Hepatocyte (in vitro differentiated cells): ENCODE data around the gene GNPAT. TPM values are rescaled to one million over a fixed set of nuclear protein-coding genes. Genes with fewer than 3 reads are reported as not detected.

Experiments
- DNase-seq: peaks from one replicate; pipeline ENCODE4 v3.0.0-alpha.2; 2016; ENCODE audit warnings: low spot score
- H2AFZ ChIP-seq: fragments of 200-600 bp; sonication (generic); 2 replicates; pipeline ENCODE4 v1.6.0; 2016; ENCODE audit warnings: antibody characterized with exemption, mild to moderate bottlenecking
- H3K27ac ChIP-seq: fragments of 200-600 bp; sonication (generic); 2 replicates; pipeline ENCODE4 v1.5.1; 2016; ENCODE audit warnings: mild to moderate bottlenecking
- H3K27me3 ChIP-seq: fragments of 200-600 bp; sonication (generic); 2 replicates; pipeline ENCODE4 v1.6.1; 2016
- H3K36me3 ChIP-seq: fragments of 200-600 bp; sonication (generic); replicated peaks from 2 replicates; pipeline ENCODE4 v1.5.1; 2016; ENCODE audit warnings: low read depth; ENCODE audit not compliant: insufficient read depth
- H3K4me1 ChIP-seq: fragments of 200-600 bp; sonication (generic); 2 replicates; pipeline ENCODE4 v1.5.1; 2016; ENCODE audit warnings: mild to moderate bottlenecking, moderate library complexity; ENCODE audit not compliant: insufficient read depth
- H3K4me2 ChIP-seq: fragments of 200-600 bp; sonication (generic); 2 replicates; pipeline ENCODE4 v1.6.0; 2016
- H3K4me3 ChIP-seq: fragments of 200-600 bp; sonication (generic); 2 replicates; pipeline ENCODE4 v1.5.1; 2016; ENCODE audit warnings: mild to moderate bottlenecking
- H3K79me2 ChIP-seq: fragments of 200-600 bp; sonication (generic); 2 replicates; pipeline ENCODE4 v1.6.0; 2017; ENCODE audit warnings: mild to moderate bottlenecking
- H3K9me2 ChIP-seq: fragments of 200-600 bp; sonication (generic); replicated peaks from 2 replicates; pipeline ENCODE4 v1.6.0; 2017; ENCODE audit warnings: mild to moderate bottlenecking; ENCODE audit not compliant: insufficient read depth
- H3K9me3 ChIP-seq: fragments of 200-600 bp; sonication (generic); 2 replicates; pipeline ENCODE4 v1.5.1; 2016; ENCODE audit warnings: low read depth, mild to moderate bottlenecking
- H4K20me1 ChIP-seq: fragments of 200-600 bp; sonication (generic); 2 replicates; pipeline ENCODE4 v1.6.0; 2016; ENCODE audit warnings: mild to moderate bottlenecking; ENCODE audit not compliant: insufficient read depth, poor library complexity, severe bottlenecking
- EZH2 ChIP-seq: fragments of 200-600 bp; sonication (generic); IDR thresholded peaks from 2 replicates; pipeline ENCODE4 v1.6.1; 2016; ENCODE audit warnings: antibody characterized with exemption, mild to moderate bottlenecking, borderline replicate concordance
- EZH2phosphoT487 ChIP-seq: fragments of 200-600 bp; sonication (generic); IDR thresholded peaks from one replicate; pipeline ENCODE4 v1.6.1; 2018; ENCODE audit warnings: antibody characterized with exemption, mild to moderate bottlenecking, low read depth, moderate library complexity; ENCODE audit not compliant: unreplicated experiment, severe bottlenecking
- WGBS: methylation state at CpG from one replicate; pipeline ENCODE4 v1.1.6; 2016; ENCODE audit warnings: low lambda C conversion rate; ENCODE audit errors: missing lambda C conversion rate; 5-methylcytosine and 5-hydroxymethylcytosine counted together
- polyA plus RNA-seq: library from polyadenylated mRNA; unstranded; fragments of >200 nt; fragmentation: Nextera tagmentation; extraction: Ambion mirVana; gene quantifications from 2 replicates; pipeline ENCODE4 v1.2.1, GENCODE V29; 2016
- total RNA-seq: library from RNA; depleted of rRNA; stranded (reverse); fragments of >200 nt; gene quantifications from 2 replicates; pipeline ENCODE4 v1.2.3, GENCODE V29; 2014
- TF ChIP-seq, protein P1 (sequence below): fragments of 200-600 bp; sonication (generic); IDR thresholded peaks from 2 replicates; pipeline ENCODE4 v1.5.1; 2016; ENCODE audit warnings: antibody characterized with exemption, mild to moderate bottlenecking; ENCODE audit not compliant: poor library complexity

The GNPAT gene
- total and polyA plus RNA-seq, 2 experiments from 2014 or later: 40.8 to 63.9 TPM

DNA sequence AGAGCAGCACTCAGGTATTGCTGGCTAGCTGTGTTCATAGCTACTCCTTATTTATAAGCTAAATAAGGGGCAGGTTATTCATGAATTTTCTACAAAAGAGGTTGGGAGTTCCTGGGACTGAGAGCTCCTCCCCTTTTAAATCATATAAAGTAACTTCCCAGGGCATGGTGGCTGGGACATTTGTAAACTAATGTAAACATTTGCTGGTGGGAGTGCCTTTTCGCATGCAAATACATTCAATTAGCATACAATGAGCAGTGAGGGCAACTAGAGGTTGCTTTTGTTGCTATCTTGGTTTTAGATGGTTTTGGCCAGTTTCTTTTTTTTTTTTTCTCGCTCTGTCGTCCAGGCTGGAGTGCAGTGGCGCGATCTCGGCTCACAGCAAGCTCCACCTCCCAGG lies 43.4 kb downstream of the GNPAT start:
- no peak for DNase-seq
- Histone ChIP-seq H3K9me2 (no peaks in the 10 kb centered on the region), H3K4me2 (no peak overlapping the region), H3K4me1 (no peaks in the 10 kb centered on the region), H3K79me2 (no peaks in the 10 kb centered on the region), H3K4me3 (no peak overlapping the region), H3K36me3 (no peaks in the 10 kb centered on the region), H3K27me3 (no peaks in the 10 kb centered on the region), H3K27ac (no peak overlapping the region), H4K20me1 (no peaks in the 10 kb centered on the region), H3K9me3 (no peaks in the 10 kb centered on the region), H2AFZ (no peak overlapping the region)
- TF ChIP-seq, protein P1, sequence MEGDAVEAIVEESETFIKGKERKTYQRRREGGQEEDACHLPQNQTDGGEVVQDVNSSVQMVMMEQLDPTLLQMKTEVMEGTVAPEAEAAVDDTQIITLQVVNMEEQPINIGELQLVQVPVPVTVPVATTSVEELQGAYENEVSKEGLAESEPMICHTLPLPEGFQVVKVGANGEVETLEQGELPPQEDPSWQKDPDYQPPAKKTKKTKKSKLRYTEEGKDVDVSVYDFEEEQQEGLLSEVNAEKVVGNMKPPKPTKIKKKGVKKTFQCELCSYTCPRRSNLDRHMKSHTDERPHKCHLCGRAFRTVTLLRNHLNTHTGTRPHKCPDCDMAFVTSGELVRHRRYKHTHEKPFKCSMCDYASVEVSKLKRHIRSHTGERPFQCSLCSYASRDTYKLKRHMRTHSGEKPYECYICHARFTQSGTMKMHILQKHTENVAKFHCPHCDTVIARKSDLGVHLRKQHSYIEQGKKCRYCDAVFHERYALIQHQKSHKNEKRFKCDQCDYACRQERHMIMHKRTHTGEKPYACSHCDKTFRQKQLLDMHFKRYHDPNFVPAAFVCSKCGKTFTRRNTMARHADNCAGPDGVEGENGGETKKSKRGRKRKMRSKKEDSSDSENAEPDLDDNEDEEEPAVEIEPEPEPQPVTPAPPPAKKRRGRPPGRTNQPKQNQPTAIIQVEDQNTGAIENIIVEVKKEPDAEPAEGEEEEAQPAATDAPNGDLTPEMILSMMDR: no peak
- TF ChIP-seq EZH2phosphoT487 (no peak), EZH2 (no peak)
- WGBS: 93% methylated on average over 6 of the region's 6 CpGs

DNA sequence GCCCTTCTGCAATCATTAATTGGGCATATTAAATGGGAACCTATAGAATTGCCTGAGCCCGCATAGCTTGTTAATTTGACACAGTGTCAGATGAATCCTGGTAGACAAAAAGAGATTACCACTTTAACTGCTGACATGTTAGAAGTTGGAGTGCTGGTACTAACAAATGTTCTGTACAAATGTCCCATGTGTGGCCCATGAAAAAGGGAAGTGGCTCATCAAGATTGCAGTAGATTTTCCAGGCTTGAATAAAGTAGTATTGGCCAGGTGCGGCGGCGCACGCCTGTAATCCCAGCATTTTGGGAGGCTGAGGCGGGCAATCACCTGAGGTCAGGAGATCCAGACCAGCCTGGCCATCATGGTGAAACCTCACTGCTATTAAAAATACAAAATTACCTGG lies 45.6 kb downstream of the GNPAT start:
- Histone ChIP-seq H3K36me3 (no peaks in the 10 kb centered on the region), H3K27me3 (no peaks in the 10 kb centered on the region), H2AFZ (no peak overlapping the region), H3K4me2 (no peak overlapping the region), H3K79me2 (no peaks in the 10 kb centered on the region), H3K9me3 (no peaks in the 10 kb centered on the region), H3K4me3 (no peak overlapping the region), H3K9me2 (no peaks in the 10 kb centered on the region), H3K4me1 (no peaks in the 10 kb centered on the region), H4K20me1 (no peaks in the 10 kb centered on the region), H3K27ac (no peak overlapping the region)
- 98% methylated on average over 6 of the region's 6 CpGs for WGBS
- TF ChIP-seq, protein P1: no peak
- no peak for TF ChIP-seq EZH2
- no peak for TF ChIP-seq EZH2phosphoT487
- DNase-seq: no peak

DNA sequence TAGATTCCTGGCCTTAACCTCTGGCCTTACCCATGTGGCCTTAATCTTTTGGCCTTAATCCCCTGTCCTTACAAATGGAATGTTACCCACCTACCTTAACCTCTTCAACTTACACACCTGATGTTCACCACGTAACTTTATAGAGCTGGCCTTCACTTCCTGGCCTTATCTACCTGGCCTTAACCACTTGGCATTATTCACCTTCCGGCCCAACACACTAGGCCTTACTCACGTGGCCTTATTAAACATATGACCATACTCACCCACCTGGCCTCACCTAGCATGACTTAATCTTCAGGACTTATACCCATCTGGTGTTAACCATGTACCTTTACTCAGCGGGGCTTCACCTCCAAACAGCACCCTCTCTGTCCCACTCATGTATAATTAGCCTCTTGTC lies 54.9 kb downstream of the GNPAT start:
- Histone ChIP-seq H3K9me3 (no peaks in the 10 kb centered on the region), H4K20me1 (no peaks in the 10 kb centered on the region), H3K36me3 (no peaks in the 10 kb centered on the region), H2AFZ (no peak overlapping the region), H3K9me2 (no peaks in the 10 kb centered on the region), H3K4me1 (no peaks in the 10 kb centered on the region), H3K4me3 (no peak overlapping the region), H3K4me2 (no peak overlapping the region), H3K79me2 (no peaks in the 10 kb centered on the region), H3K27ac (no peak overlapping the region), H3K27me3 (no peaks in the 10 kb centered on the region)
- DNase-seq: no peak
- 91% methylated on average over 4 of the region's 4 CpGs for WGBS
- no peak for TF ChIP-seq EZH2phosphoT487
- TF ChIP-seq, protein P1: no peak
- TF ChIP-seq EZH2: no peak

DNA sequence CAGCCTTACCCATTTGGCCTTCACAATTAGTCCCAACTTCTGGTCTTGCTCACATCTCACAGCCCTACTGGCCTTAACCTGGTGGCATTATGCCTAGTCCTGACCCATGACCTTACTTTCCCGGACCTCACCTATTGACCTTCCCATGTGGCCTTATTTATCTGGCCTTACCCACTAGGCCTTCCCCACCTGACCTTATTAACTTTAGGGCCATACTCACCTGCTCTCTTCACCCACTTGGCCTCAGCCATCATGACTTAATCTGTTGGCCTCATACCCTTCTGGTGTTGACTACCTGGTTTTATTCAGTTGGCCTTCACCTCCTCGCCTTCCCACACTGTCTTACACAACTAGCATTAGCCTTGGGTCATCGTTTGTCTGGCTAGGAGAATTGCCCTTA lies 61.0 kb downstream of the GNPAT start:
- Histone ChIP-seq H3K4me2 (no peak overlapping the region), H3K9me3 (no peaks in the 10 kb centered on the region), H3K79me2 (no peaks in the 10 kb centered on the region), H3K27ac (no peak overlapping the region), H3K4me3 (no peak overlapping the region), H4K20me1 (no peaks in the 10 kb centered on the region), H3K27me3 (no peaks in the 10 kb centered on the region), H3K36me3 (no peaks in the 10 kb centered on the region), H3K9me2 (no peaks in the 10 kb centered on the region), H3K4me1 (no peaks in the 10 kb centered on the region), H2AFZ (no peak overlapping the region)
- no peak for DNase-seq
- no peak for TF ChIP-seq EZH2phosphoT487
- TF ChIP-seq EZH2: no peak
- TF ChIP-seq, protein P1: no peak
- WGBS: 93% methylated on average over 3 of the region's 3 CpGs
